Stimulated activated memory B cell treated with anti-CD40 and anti-IgM and Interleukin-4, amounts not matched to agents 10 μg/mL and 1 μg/mL and 100 μg/mL, for 72 hours (primary cell): Measurements from ENCODE around the gene CA5B.
A peak's percentile ranks its signal among the peaks of the same experiment; 100 is the strongest.
"Not testable (repeated sequence)": the region's sequence is repeated elsewhere in the genome, so short reads cannot be mapped to it uniquely, and the experiment has no call there.

Source experiments
- ATAC-seq: fragments of 150-1000 bp; cut with Tn5 transposase; 2 replicates; pipeline ENCODE4 v1.10.0; 2021
- H3K27ac Mint-ChIP-seq: one replicate; pipeline ENCODE4 v1.8.0; 2022; ENCODE audit warnings: mild to moderate bottlenecking, mixed read lengths
- H3K27me3 Mint-ChIP-seq: one replicate; pipeline ENCODE4 v1.8.0; 2022; ENCODE audit warnings: mixed read lengths
- H3K36me3 Mint-ChIP-seq: one replicate; pipeline ENCODE4 v1.8.0; 2022; ENCODE audit warnings: mixed read lengths
- H3K4me1 Mint-ChIP-seq: one replicate; pipeline ENCODE4 v1.8.0; 2022; ENCODE audit warnings: mixed read lengths
- H3K4me3 Mint-ChIP-seq: one replicate; pipeline ENCODE4 v1.8.0; 2022; ENCODE audit warnings: mild to moderate bottlenecking, moderate library complexity, mixed read lengths
- H3K9me3 Mint-ChIP-seq: one replicate; pipeline ENCODE4 v1.8.0; 2022; ENCODE audit warnings: mixed read lengths

Gene CA5B

DNA sequence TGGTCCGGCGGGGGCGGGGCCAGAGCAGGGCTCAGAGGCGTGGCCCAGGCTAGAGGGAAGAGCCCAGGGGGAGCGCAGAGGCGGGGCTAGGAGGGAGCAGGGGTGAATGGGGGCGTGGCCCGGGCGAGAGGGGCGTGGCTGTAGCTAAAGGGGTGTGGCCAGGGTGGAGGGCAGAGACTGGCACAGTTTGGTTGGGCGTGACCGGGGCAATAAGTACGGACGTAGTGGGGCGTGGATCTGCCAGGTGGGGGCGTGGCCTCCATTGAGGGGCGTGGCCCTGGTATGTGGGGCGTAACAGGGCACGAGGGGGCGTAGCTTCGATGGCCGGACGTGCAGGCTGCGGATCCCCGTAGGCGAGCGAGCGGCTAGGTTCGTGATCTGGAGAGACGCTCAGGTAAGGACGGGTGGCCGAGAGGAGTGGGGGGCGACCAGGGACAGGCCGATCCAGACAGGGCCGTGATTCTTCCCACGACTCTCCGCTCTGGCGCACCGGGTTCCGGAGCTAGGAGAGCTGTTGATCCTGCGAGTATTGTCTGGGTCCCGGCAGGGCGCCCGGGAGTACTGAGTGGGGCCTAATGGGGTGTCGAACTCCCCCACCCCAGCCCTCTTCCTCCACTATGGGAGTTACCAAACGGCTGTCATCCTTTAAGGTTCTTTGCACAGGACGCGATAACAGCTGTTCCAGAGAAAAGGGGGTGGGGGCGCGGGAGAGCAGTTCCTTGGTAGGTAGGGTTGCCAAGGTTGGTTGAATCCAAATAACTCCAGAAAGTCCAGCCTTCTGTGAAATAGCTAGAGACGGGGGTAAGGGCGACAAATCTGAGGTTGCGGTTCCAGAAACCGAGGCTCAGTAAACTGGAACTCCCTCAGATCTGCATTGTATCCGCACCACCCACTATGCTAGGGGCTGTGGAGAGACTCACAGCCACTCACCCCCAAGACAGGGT lies at the start of gene CA5B:
Gene CA5B, plus strand, starts transcription at position 312 of the 944 bp plus-strand sequence. CDS start 11,754 bp downstream, outside the sequence.
- Mint-ChIP-seq H3K4me1 (peaks cover 15% of the 10 kb centered on the region), H3K9me3 (no peaks in the 10 kb centered on the region), H3K4me3 (peak within 1 kb of the TSS; percentile 87), H3K27me3 (no peaks in the 10 kb centered on the region), H3K27ac (peak within 1 kb of the TSS; percentile 66), H3K36me3 (peaks cover 16% of the 10 kb centered on the region)
- peak; percentile 99 for ATAC-seq

- peaks cover 30% of the 10 kb centered on the region for H3K36me3 Mint-ChIP-seq
- H3K9me3 Mint-ChIP-seq = peaks cover 3% of the 10 kb centered on the region
- no peaks in the 10 kb centered on the region for H3K27me3 Mint-ChIP-seq
- no peak overlapping the region for H3K27ac Mint-ChIP-seq
- no peak for ATAC-seq
- peaks cover 9% of the 10 kb centered on the region for H3K4me1 Mint-ChIP-seq
- H3K4me3 Mint-ChIP-seq = no peak overlapping the region
Observed at GRCh38 chrX:15694941-15695451, 43.1 kb upstream of the CA5B start.

- no peaks in the 10 kb centered on the region for H3K27me3 Mint-ChIP-seq
- no peaks in the 10 kb centered on the region for H3K4me1 Mint-ChIP-seq
- H3K9me3 Mint-ChIP-seq = peaks cover 3% of the 10 kb centered on the region
- no peak for ATAC-seq
- H3K27ac Mint-ChIP-seq = no peak overlapping the region
- peaks cover 19% of the 10 kb centered on the region for H3K36me3 Mint-ChIP-seq
- H3K4me3 Mint-ChIP-seq = no peak overlapping the region
Observed at GRCh38 chrX:15696516-15696915, 41.6 kb upstream of the CA5B start.

- Mint-ChIP-seq H3K9me3 (no peaks in the 10 kb centered on the region), H3K4me1 (no peaks in the 10 kb centered on the region), H3K27ac (no peak overlapping the region), H3K36me3 (no peaks in the 10 kb centered on the region), H3K4me3 (no peak overlapping the region), H3K27me3 (no peaks in the 10 kb centered on the region)
- no peak for ATAC-seq
Observed at GRCh38 chrX:15702488-15703371, 35.3 kb upstream of the CA5B start.

- H3K4me1 Mint-ChIP-seq, ATAC-seq, H3K27ac Mint-ChIP-seq, H3K9me3 Mint-ChIP-seq, H3K4me3 Mint-ChIP-seq, H3K27me3 Mint-ChIP-seq, H3K36me3 Mint-ChIP-seq: not testable (repeated sequence)
Observed at GRCh38 chrX:15703809-15704208, 34.3 kb upstream of the CA5B start.

- H3K4me1 Mint-ChIP-seq, H3K27ac Mint-ChIP-seq, H3K9me3 Mint-ChIP-seq, H3K4me3 Mint-ChIP-seq, ATAC-seq, H3K27me3 Mint-ChIP-seq, H3K36me3 Mint-ChIP-seq: not testable (repeated sequence)
Observed at GRCh38 chrX:15704273-15704672, 33.8 kb upstream of the CA5B start.

GRCh38 chrX:15714529-15714928 lies 23.5 kb upstream of the CA5B start:
- Mint-ChIP-seq H3K36me3 (peaks cover 16% of the 10 kb centered on the region), H3K4me3 (no peak overlapping the region), H3K27ac (no peak overlapping the region), H3K9me3 (no peaks in the 10 kb centered on the region), H3K4me1 (no peaks in the 10 kb centered on the region), H3K27me3 (no peaks in the 10 kb centered on the region)
- ATAC-seq = no peak

DNA sequence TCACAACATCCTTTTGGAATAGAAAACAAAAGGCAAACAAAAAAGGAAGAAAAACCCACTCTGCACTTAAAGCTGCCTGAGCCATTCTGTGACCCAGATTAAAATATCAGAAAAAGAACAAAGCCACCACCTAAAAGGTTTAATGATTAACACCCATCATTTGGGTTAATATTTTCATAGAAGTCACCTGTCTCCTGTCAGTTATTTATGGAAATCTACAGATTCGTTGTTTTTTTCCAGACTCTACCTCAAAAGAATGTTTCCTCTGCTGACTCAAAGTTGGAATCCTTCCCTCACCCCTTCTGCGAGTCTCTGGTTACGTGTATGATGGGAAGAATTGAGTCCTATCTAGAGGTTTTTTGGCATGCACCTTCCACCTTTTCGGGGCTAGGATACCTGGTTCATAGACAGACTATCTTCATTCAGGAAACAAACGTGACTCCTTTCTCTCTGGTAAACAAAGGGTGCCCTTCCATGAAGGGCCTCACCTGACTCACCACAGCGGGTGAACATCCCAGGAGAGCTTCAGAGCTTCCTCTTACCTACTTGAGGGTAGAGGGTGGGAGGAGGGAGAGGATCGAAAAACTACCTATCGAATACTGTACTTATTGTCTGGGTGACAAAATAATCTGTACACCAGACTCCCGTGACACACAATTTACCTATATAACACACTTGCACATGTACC lies 19.6 kb upstream of the CA5B start:
- Mint-ChIP-seq H3K27me3 (no peaks in the 10 kb centered on the region), H3K9me3 (no peaks in the 10 kb centered on the region), H3K36me3 (peaks cover 13% of the 10 kb centered on the region), H3K4me3 (no peak overlapping the region), H3K27ac (no peak overlapping the region), H3K4me1 (no peaks in the 10 kb centered on the region)
- ATAC-seq = no peak

- no peaks in the 10 kb centered on the region for H3K9me3 Mint-ChIP-seq
- no peak overlapping the region for H3K4me3 Mint-ChIP-seq
- no peaks in the 10 kb centered on the region for H3K4me1 Mint-ChIP-seq
- H3K27ac Mint-ChIP-seq = no peak overlapping the region
- no peak for ATAC-seq
- H3K36me3 Mint-ChIP-seq = peaks cover 4% of the 10 kb centered on the region
- no peaks in the 10 kb centered on the region for H3K27me3 Mint-ChIP-seq
Observed at GRCh38 chrX:15719324-15719968, 18.6 kb upstream of the CA5B start.

GRCh38 chrX:15721911-15722310 lies 16.2 kb upstream of the CA5B start:
- H3K4me3 Mint-ChIP-seq = no peak overlapping the region
- H3K27me3 Mint-ChIP-seq = no peaks in the 10 kb centered on the region
- no peaks in the 10 kb centered on the region for H3K36me3 Mint-ChIP-seq
- no peak for ATAC-seq
- H3K27ac Mint-ChIP-seq = no peak overlapping the region
- H3K4me1 Mint-ChIP-seq = no peaks in the 10 kb centered on the region
- no peaks in the 10 kb centered on the region for H3K9me3 Mint-ChIP-seq

DNA sequence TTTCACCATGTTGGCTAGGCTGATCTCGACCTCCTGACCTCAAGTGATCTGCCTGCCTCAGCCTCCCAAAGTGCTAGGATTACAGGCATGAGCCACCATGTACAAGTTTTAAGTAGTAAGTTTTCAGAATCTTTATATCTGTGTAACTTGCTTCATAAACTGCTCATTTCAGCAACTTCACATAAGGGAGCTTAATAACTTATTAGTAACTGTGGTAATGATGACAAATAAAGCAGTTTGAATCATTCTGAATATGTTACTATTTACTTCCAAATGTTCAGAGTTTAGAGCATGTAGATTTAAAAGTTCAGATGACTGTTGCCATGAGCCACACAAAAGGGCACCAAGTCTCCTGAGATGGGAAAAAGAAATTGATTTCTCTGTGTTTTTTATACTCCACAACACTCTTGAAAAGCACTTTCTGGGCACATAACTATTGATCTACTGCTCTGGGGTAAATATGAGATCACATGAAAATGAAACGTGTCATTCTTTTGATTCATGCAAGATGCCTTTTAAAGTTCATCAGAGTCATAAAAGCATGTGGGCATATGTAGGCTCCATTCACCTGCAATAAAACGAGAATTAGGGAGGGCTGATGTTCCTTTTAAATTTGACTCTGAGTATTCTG lies 14.1 kb upstream of the CA5B start:
- Mint-ChIP-seq H3K4me1 (no peaks in the 10 kb centered on the region), H3K27ac (no peak overlapping the region), H3K27me3 (no peaks in the 10 kb centered on the region), H3K9me3 (no peaks in the 10 kb centered on the region), H3K4me3 (no peak overlapping the region), H3K36me3 (no peaks in the 10 kb centered on the region)
- ATAC-seq = no peak

GRCh38 chrX:15724911-15725310 lies 13.2 kb upstream of the CA5B start:
- no peak overlapping the region for H3K27ac Mint-ChIP-seq
- H3K4me1 Mint-ChIP-seq = no peaks in the 10 kb centered on the region
- no peaks in the 10 kb centered on the region for H3K27me3 Mint-ChIP-seq
- ATAC-seq = no peak
- H3K36me3 Mint-ChIP-seq = no peaks in the 10 kb centered on the region
- H3K9me3 Mint-ChIP-seq = no peaks in the 10 kb centered on the region
- no peak overlapping the region for H3K4me3 Mint-ChIP-seq

DNA sequence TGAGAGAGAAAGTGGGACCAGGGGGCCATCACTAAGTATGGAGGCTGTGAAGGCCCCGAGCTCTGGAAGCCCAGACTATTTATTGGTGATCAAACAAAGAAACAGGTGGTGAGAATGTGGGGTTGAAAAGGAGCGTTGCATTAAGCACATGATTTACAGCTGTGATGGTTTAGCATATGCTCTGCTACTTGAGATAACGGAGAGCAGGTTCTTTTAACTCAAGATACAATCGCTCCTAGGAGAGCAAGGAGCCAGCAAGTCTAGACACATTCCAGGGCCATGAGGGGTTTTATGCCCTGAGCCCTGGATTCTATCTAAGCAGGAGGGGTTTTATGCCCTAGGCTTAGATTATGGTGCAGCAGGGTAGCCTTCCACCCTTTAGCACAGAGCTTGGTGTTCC lies 6.7 kb upstream of the CA5B start:
- not testable (repeated sequence) for H3K36me3 Mint-ChIP-seq, H3K27me3 Mint-ChIP-seq, H3K4me3 Mint-ChIP-seq, ATAC-seq, H3K9me3 Mint-ChIP-seq, H3K27ac Mint-ChIP-seq, H3K4me1 Mint-ChIP-seq

DNA sequence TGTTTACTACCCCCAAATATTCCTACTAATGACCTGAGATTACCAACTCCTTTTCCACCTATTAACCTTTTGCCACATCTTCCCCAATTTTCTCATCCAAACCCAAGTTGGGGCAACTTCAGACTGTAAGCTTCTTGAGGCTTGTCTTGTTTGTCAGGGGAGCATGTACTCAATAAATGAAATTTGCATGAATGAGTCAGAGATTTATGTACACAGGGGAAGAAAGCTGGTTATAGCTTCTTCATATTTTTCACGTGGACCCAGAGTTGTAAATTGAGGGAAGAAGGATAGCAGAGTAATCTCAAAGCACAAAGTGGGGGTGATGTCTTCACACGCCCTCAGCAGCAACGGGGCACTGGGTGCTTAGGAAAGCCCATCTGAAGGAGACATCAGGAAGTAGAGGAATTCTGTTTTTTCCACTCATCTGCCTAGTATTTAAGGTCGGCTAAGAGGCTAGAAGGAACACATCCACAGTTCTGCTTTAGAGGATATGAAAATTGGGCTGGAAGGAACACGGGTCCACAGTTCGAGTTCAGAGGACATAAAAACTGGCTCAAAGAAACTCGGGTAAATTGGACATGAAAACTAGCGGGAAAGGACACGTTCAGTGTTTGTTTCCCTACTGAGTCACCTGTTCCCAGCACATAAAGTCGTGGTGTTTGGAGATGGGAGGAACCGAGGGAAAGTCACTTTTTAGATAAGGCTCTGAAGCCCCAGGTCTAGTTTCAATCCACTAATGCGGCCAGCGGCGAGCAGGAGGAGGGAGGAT lies 696 bp upstream of the CA5B start:
- Mint-ChIP-seq H3K9me3 (no peaks in the 10 kb centered on the region), H3K4me1 (peaks cover 10% of the 10 kb centered on the region), H3K27ac (peak overlapping the region; percentile 66), H3K36me3 (peaks cover 9% of the 10 kb centered on the region), H3K4me3 (peak overlapping the region; percentile 87), H3K27me3 (no peaks in the 10 kb centered on the region)
- no peak for ATAC-seq
